Mononuclear cell (primary cell): ENCODE measurements around the gene GPATCH8. TPM values are rescaled to one million over a fixed set of nuclear protein-coding genes. Genes with fewer than 3 reads are reported as not detected.
"Not testable (repeated sequence)": the region's sequence is repeated elsewhere in the genome, so short reads cannot be mapped to it uniquely, and the experiment has no call there.

Experiments
- H3K27me3 ChIP-seq: 2 replicates; pipeline ENCODE4 v1.6.0; 2011; ENCODE audit warnings: low read length, control low read depth; ENCODE audit not compliant: insufficient read depth
- H3K4me1 ChIP-seq: 2 replicates; pipeline ENCODE4 v1.5.1; 2011; ENCODE audit warnings: mild to moderate bottlenecking, low read length, control low read depth; ENCODE audit not compliant: insufficient read depth
- H3K4me3 ChIP-seq: 2 replicates; pipeline ENCODE4 v1.5.1; 2011; ENCODE audit warnings: mild to moderate bottlenecking, low read length, moderate library complexity
- H3K9me3 ChIP-seq: 2 replicates; pipeline ENCODE4 v1.5.1; 2011; ENCODE audit warnings: low read depth, mild to moderate bottlenecking, control low read depth, low read length
- total RNA-seq: library from RNA; depleted of rRNA; stranded (reverse); fragments of >200 nt; gene quantifications from one replicate; pipeline ENCODE4 v1.2.3, GENCODE V29; 2012

Gene GPATCH8
- 72.9 TPM for total RNA-seq

DNA sequence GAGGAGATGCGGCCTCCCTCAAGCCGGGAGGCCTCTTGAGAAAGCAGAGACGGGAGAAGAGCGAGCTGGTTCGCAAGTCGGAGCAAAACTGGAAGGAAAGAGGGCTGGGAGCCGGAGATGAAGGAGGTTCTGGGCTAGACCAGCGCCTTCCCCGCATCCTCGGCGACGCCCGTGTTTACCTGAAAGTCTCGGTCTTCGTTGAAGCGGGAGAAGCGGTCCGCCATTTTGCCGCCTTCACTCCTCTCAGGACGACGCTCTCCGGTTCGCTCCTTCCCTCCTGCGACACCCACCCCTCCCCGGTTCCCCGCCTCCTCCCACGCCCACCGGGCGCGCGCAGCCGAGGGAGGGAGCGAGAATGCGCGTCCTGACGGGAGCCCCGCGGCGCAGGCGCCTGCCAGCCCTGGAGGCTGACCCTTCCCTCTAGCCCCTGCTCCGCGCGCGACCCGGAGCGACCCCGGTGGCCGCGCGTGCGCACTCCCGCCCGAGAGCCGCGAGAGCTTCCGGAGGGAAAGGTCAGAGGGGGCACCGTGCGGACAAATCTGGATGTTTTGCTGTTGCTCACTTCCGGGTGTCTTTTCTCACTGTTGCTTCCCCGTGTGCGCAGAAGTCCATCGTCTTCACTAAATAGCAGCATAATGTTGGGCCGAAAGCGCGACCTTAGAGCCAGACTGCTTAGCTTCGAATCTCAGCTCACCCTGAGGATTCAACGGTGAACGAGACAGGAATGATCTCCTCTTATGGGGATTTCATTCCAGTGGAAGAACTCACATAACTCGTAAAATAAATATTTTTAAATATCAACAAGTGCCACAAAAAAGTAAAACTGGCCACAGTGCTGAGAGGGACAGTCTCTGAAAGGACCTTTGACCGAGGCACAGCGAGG is at the start of gene GPATCH8:
Gene GPATCH8, minus strand, starts transcription at position 260 of the 883 bp plus-strand sequence. Its CDS starts 36 bp downstream, at position 224.
- H3K27me3 ChIP-seq: no peaks in the 10 kb centered on the region
- peaks cover 31% of the 10 kb centered on the region for H3K4me1 ChIP-seq
- H3K4me3 ChIP-seq: peak within 1 kb of the TSS; percentile 98
- H3K9me3 ChIP-seq: no peaks in the 10 kb centered on the region

DNA sequence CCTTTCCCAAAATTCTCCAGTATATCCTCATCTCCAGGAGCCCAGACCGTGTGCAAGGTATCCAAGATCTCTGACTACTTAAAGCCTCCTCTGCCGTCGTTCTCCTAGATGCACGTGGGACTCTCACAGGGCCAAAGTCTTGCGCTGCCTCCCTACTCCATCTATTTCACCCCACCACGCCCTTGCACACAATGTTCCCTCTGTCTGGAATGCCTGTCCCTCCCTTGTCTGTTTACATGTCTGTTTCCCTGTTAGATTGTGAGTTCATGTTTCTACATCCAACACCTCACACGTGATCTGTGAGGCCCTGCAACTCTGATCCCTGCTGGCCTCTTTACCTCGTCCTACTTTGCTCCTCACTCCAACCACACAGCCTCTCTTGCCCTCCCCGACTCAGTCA is 49.2 kb upstream of the GPATCH8 start:
- peaks cover 9% of the 10 kb centered on the region for H3K27me3 ChIP-seq
- no peak overlapping the region for H3K4me3 ChIP-seq
- H3K9me3 ChIP-seq: no peaks in the 10 kb centered on the region
- H3K4me1 ChIP-seq: peaks cover 39% of the 10 kb centered on the region

DNA sequence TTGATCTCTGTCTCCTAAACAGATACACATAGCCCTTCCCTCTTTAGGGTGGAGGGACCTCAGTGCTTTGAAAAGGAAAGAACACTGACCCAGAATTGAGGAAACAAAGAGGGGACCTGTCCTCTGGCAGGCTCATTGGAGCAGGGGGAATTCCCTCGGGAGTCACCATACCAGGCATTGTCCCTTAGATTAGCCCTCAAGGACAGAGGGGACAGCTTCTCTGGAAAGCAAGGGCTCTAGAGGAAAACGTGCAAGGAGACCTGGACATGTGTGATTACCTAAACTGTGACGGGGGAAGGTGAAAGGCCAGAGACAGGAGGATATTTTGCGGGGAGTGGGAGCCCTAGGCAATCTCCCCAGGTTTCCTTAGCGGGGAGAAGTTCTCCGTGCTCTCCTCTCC is 46.5 kb upstream of the GPATCH8 start:
- no peak overlapping the region for H3K4me3 ChIP-seq
- no peaks in the 10 kb centered on the region for H3K9me3 ChIP-seq
- peaks cover 48% of the 10 kb centered on the region for H3K4me1 ChIP-seq
- H3K27me3 ChIP-seq: no peaks in the 10 kb centered on the region

DNA sequence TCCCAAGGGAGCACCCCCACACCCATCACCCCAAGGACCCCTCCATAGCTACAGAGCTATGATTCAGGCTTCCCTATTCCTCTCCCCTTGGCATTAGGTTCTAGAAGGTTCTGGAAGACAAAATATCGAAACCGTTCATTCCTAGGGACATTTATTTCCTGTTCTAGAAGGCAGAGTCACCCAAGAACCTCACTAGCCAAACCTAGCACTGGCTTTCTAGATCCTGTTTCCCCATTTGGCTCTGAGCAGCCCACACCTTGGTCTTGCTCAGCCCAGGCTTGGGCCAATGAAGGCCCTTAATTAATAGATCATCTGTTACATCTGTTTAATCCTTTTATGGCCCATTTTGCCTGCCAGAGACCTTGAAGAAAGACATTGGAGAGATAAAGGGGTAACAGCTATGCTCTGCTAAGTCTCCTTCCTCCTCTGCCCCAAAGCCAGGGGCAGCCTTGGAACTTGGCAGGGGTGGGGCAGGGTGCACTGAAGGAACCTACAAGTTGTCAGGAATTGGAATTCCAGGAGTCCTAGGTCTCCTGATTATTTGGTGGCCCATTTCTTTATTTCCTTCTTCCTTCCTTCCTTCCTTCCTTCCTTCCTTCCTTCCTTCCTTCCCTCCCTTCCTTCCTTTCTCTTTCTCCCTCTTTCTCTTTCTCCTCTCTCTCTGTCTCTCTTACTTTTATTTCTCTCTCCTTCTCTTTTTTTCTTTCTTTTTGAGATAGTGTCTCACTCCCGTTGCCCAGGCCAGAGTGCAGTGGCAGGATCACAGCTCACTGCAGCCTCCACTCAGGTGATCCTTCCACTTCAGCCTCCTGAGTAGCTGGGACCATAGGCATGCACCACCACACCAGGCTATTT is 45.4 kb upstream of the GPATCH8 start:
- Histone ChIP-seq H3K4me1 (peaks cover 48% of the 10 kb centered on the region), H3K9me3 (no peaks in the 10 kb centered on the region), H3K4me3 (no peak overlapping the region), H3K27me3 (no peaks in the 10 kb centered on the region)

DNA sequence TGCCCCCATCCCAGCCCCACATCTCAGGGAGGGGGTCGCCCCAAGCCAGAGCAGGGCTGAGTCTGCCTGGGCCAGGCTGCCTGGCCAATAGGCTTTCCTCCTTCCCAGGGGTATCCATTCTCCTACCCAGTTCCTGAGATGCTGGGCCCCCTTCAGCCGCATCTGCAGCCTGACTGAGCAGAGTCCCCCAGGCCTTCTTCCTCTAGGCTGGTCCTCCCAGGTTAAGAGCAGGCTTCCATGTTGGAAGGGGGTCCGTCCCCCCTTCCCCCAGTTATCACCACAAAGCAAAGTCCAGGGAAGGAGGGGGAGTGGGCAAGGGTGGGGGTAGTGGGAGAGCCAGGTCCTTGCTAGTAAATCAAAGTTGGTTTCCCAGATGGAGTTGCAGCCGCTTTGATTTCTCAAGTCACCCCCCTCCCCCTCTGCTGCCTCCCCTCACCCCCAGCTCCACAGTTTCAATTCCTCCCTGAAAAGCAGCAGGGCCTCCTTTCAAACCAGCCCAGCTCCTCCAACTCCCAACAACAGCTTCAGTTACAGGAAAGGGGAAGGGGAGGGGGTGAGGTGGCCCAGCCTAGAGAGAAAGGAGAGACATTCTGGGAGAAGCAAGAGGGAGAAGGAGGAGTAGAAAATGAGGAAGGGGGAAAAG is 44.5 kb upstream of the GPATCH8 start:
- Histone ChIP-seq H3K4me1 (peaks cover 48% of the 10 kb centered on the region), H3K9me3 (no peaks in the 10 kb centered on the region), H3K4me3 (no peak overlapping the region), H3K27me3 (no peaks in the 10 kb centered on the region)

DNA sequence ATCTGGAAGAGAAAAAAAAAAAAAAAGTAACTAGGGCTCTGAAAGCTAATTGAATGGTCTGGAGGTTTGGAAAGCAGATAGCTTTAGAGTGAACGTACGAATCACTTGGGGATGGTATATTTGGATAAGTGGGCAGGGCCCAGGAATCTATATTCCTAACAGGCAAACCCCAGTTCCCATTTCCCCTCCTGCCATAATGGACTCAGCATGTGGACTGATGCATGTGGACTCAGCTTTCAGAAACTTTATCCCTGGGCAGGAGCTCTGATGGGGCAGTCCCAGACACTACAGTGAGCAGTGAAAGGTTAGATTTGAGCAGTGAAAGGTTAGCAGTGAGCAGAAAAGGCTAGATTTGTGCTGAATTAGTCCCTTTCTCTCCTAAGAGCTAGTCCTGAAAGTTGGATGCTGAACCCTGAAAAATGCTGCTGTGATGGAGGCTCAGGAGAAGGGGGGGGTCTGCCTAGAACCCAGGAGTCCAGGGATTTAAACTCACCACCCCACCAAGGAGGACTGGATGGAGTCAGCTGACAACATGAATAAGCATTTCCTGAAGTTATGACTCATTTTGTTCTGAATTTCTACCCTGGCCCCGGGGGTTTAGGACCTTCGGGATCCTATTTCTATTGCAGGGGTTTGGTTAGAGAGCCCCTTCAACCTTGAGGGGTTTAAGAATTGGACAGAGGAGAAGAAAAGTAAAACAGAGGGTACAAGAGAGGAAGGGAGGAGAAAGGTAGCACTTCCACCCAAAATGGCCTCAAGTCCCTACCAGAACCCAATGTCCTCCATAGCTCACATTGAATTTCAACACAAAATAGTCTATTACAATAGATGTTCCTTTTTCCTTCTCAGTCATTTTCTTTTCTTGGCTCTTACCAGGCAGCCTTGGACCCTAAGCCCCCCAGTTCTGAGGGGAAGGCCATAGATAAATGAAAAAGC is 43.7 kb upstream of the GPATCH8 start:
- no peak overlapping the region for H3K4me3 ChIP-seq
- no peaks in the 10 kb centered on the region for H3K27me3 ChIP-seq
- H3K9me3 ChIP-seq: no peaks in the 10 kb centered on the region
- H3K4me1 ChIP-seq: peaks cover 48% of the 10 kb centered on the region

DNA sequence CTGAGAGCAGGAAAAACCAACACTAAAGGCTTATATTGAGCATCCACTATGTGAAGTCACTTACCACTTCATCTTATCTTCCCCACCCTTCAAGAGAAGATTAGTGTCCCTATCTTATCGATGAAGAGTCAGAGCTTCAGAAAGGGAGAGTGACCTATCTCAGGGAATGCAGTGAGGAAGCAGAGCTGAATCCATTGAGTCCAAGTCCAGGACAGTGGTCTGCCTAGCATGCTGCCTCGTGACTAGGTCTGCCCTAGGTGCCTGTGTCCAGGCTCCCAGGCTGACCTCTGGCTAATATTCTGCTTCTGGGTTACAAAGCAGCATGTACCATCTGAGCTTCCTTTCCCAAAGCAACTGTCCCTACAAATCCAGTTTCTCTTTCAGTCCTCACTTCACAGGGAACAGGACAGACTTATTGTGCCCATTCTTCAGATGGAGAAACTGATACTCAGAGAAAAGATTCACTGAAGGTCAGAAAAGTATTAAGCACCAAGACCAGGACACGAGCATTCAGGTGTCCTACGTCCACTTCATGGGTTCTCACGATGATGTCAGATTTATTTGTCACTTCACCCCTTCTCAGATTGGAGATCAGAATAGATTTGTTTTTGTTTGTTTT is 40.8 kb upstream of the GPATCH8 start:
- peaks cover 35% of the 10 kb centered on the region for H3K4me1 ChIP-seq
- H3K27me3 ChIP-seq: no peaks in the 10 kb centered on the region
- H3K4me3 ChIP-seq: no peak overlapping the region
- no peaks in the 10 kb centered on the region for H3K9me3 ChIP-seq

DNA sequence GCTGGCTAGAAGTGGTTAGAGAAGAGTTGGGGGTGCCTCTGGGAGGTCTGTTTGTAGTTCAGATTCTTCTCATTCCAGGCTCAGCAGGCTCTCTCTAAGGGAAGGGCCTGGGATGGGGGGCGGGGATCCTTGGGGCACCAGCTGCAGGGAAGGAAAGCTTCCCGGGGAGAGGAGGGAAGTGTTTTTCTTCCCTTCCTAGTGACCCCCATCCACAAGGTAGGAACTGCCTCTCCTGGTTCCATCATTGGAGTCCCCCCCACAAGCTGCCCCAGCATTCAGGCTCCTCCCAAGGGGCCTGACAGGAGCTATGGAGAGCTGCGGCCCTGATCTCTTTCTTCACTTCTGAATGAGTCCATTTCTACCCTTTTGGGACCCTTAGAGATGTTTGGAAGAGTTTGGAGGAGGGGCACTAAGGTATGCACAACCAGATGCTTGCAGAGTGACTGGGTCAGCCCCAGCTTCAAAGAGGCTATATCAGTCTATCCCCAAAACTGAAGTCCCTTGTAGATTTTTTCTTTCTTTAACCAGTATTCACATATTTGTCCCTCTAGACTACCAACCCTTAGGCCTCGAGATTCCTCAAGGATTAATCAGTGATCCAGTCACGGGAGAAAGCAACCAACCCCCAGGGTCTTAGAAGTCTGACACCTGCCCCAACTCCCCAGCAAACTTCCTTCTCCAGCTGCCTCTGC is 40.2 kb upstream of the GPATCH8 start:
- Histone ChIP-seq H3K27me3 (no peaks in the 10 kb centered on the region), H3K9me3 (no peaks in the 10 kb centered on the region)

DNA sequence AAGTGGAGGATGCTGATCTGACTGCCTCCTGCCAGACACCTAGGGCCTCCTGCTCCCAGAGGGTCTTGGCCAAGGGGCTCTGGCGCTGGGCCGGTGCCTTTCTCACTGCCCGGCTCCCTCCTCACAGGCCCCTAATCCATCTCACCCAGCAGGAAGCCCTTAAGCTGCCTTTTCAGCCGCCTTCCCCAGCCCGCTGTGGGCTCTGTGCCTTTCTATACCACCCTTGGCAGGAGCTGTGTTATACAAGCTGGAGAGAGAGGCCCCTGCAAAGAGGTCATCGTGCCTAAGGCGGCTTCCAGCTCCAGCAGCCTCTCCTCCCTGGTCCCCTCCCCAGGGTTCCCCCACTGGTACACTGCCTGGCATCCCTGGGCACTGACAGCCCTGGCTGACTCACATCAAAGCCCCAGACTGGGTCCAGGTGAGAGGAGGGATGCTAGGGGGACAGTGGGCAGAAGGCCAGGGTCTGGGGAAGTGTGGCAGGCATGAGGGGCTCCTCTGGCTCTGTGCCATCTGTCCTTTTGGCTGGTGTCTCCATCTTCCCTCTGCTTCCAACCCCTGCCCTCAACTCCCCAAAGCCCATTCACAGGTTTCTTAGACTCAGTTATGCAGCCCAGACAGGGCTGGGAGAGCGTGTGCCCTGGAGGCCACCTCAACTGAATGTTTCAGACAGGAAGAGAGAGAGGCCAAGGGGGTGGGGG is 38.8 kb upstream of the GPATCH8 start:
- peaks cover 16% of the 10 kb centered on the region for H3K4me1 ChIP-seq
- H3K9me3 ChIP-seq: no peaks in the 10 kb centered on the region
- no peaks in the 10 kb centered on the region for H3K27me3 ChIP-seq
- no peak overlapping the region for H3K4me3 ChIP-seq

More for the DNA sequence above, 40.2 kb upstream of the GPATCH8 start:
- Histone ChIP-seq H3K4me1 (peaks cover 28% of the 10 kb centered on the region), H3K4me3 (no peak overlapping the region)

DNA sequence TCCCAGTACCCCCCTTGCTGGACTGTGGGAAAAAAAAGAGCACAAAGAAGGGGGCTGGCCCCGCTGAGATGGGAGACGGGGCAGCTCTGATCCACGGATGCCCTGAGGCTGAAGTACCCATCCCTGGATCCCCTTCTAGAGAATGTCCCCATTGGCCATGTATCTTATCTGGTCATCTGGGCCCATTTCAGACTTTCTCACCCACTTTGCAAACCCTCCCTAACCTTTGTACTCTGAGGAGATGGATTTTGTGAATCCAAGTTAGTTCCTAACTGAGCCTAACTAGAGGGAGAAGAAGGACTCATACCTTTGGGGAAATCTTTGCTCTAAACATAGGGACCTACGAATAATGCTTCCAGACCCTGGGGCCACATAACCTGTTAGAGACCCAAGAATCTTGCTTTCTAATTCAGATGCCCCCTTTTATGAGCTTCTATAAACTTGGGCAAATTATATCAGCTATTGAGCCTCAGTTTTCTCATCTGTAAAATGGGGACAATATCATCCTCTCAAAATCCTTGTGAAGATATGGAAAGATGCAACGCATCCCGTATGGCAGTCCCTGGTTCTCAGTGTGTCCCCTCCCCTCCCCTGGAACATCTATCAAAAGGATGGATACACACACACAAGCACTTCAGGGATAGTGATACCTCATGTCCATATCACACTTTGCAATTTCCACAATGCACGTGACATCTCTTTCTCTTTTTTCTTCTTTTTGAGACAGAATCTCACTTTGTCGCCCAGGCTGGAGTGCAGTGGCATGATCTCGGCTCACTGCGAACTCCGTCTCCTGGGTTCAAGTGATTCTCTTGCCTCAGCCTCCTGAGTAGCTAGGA is 37.3 kb upstream of the GPATCH8 start:
- Histone ChIP-seq H3K4me1 (peaks cover 14% of the 10 kb centered on the region), H3K27me3 (no peaks in the 10 kb centered on the region), H3K4me3 (no peak overlapping the region), H3K9me3 (no peaks in the 10 kb centered on the region)

DNA sequence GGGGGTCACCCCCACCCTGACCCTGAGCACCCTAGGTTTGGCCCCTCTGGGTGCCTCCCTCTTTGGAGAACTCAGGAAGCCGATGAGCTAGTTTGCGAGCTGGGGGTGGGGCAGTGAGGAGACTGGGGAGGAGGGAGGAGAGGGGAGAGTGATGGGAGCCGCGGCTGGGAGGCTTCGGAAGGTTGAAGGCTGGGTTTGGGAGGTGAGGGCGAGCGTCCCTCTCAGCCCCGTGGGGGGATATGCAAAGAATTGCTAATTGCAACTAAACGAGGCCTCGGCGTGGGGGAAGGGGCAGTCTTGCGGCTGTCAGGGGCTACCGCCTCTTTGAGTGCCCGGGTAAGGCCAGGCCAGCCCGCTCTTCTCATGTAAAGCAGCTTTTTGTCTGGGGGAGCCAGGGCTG is 36.5 kb upstream of the GPATCH8 start:
- Histone ChIP-seq H3K9me3 (no peaks in the 10 kb centered on the region), H3K27me3 (no peaks in the 10 kb centered on the region), H3K4me1 (peaks cover 14% of the 10 kb centered on the region), H3K4me3 (no peak overlapping the region)

DNA sequence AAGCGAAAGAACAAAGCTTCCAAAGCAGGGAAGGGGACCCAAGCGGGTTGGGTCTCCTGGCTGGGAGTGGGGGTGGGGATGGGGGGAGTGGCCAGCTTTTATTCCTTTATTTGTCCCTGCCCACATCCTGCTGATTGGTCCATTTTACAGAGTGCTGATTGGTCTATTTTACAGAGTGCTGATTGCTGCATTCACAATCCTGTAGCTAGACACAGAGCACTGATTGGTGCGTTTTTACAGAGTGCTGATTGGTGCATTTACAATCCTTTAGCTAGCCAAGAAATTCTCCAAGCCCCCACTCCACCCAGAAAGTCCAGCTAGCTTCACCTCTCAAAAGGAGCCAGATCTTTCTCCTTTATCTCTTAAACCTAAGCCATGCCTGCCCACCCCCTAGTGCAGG is 34.7 kb upstream of the GPATCH8 start:
- H3K4me1 ChIP-seq: peaks cover 23% of the 10 kb centered on the region
- not testable (repeated sequence) for H3K4me3 ChIP-seq, H3K9me3 ChIP-seq

More for the DNA sequence above, 34.7 kb upstream of the GPATCH8 start:
- not testable (repeated sequence) for H3K27me3 ChIP-seq
